ENCODE results near the gene INPP5F. TPM values are rescaled to one million over a fixed set of nuclear protein-coding genes. Genes with fewer than 3 reads are reported as not detected.

The INPP5F gene
- total RNA-seq, 1 donor from 2014 or later, result 5.1 TPM

- TF ChIP-seq CTCF (IDR thresholded peaks at IDR 0.05), result no peak
- H3K9me3 ChIP-seq, result no peaks in the 10 kb centered on the region
Observed at GRCh38 chr10:119758448-119759195, 32.8 kb downstream of the INPP5F start.

GRCh38 chr10:119759832-119760231, 34.0 kb downstream of the INPP5F start:
- Histone ChIP-seq H3K9me3 (no peaks in the 10 kb centered on the region), H3K36me3 (no peaks in the 10 kb centered on the region), H3K27me3 (no peaks in the 10 kb centered on the region), H3K27ac (peak overlapping the region; percentile 25 to 64), H3K4me3 (no peak overlapping the region), H3K4me1 (peaks cover 0 to 3% of the 10 kb centered on the region in 2 donors)
- no peak for DNase-seq (ENCODE audit: low spot score in 2 of 2)
- no peak for TF ChIP-seq CTCF (IDR thresholded peaks at IDR 0.05)
- intact Hi-C loops (cut with DNase I), result loop anchor here (5.0 kb wide), 1 partner anchor 42 kb away; no protein-coding TSS in a partner anchor

More at GRCh38 chr10:119758448-119759195, 32.8 kb downstream of the INPP5F start:
- Histone ChIP-seq H3K27ac (no peak overlapping the region), H3K4me1 (peaks cover 0 to 3% of the 10 kb centered on the region in 2 donors), H3K4me3 (no peak overlapping the region), H3K36me3 (no peaks in the 10 kb centered on the region), H3K27me3 (no peaks in the 10 kb centered on the region)
- no peak for DNase-seq (ENCODE audit: low spot score in 2 of 2)
- intact Hi-C loops (cut with DNase I), result no loop called here

- Histone ChIP-seq H3K9me3 (no peaks in the 10 kb centered on the region), H3K27ac (peak overlapping the region; percentile 27 to 64), H3K4me1 (no peaks in the 10 kb centered on the region), H3K36me3 (no peaks in the 10 kb centered on the region), H3K27me3 (no peaks in the 10 kb centered on the region), H3K4me3 (no peak overlapping the region)
- intact Hi-C loops (cut with DNase I), result loop anchor here (5.0 kb wide), 1 partner anchor 41 kb away; no protein-coding TSS in a partner anchor
- no peak for DNase-seq (ENCODE audit: low spot score in 2 of 2)
- TF ChIP-seq CTCF (IDR thresholded peaks at IDR 0.05), result no peak
Observed at GRCh38 chr10:119761106-119761505, 35.3 kb downstream of the INPP5F start.

GRCh38 chr10:119762035-119762434, 36.2 kb downstream of the INPP5F start:
- Histone ChIP-seq H3K9me3 (no peaks in the 10 kb centered on the region), H3K27ac (peak overlapping the region in 1 of 2 donors; percentile 27), H3K27me3 (no peaks in the 10 kb centered on the region), H3K4me1 (no peaks in the 10 kb centered on the region), H3K36me3 (no peaks in the 10 kb centered on the region), H3K4me3 (no peak overlapping the region)
- DNase-seq (ENCODE audit: low spot score in 2 of 2), result no peak
- intact Hi-C loops (cut with DNase I), result loop anchor here (5.0 kb wide), 1 partner anchor 40 kb away; no protein-coding TSS in a partner anchor
- TF ChIP-seq CTCF (IDR thresholded peaks at IDR 0.05), result no peak

GRCh38 chr10:119762805-119763798, 37.3 kb downstream of the INPP5F start:
- no peak overlapping the region for H3K27ac ChIP-seq

More at GRCh38 chr10:119762805-119763798, 37.3 kb downstream of the INPP5F start:
- H3K4me1 ChIP-seq, result no peaks in the 10 kb centered on the region
- no peak overlapping the region for H3K4me3 ChIP-seq
- no peak for DNase-seq (ENCODE audit: low spot score in 2 of 2)
- H3K9me3 ChIP-seq, result no peaks in the 10 kb centered on the region
- intact Hi-C loops (cut with DNase I), result loop anchor here (5.0 kb wide), 1 partner anchor 39 kb away; no protein-coding TSS in a partner anchor
- H3K36me3 ChIP-seq, result no peaks in the 10 kb centered on the region
- no peak for TF ChIP-seq CTCF (IDR thresholded peaks at IDR 0.05)
- no peaks in the 10 kb centered on the region for H3K27me3 ChIP-seq

Measured in ascending aorta (tissue), 2 donors.